PFSK-1 (cell line): ENCODE measurements around the gene NANP.

Source experiments
- POLR2AphosphoS5 ChIP-seq: IDR thresholded peaks from 2 replicates; pipeline ENCODE4 v1.6.1; 2012; ENCODE audit warnings: low read depth, mild to moderate bottlenecking, control low read depth, low read length, moderate library complexity
- REST ChIP-seq, 2 experiments: IDR thresholded peaks; 2 replicates each; pipeline versions ENCODE4 v1.6.1 to v1.8.0; 2011 to 2012; ENCODE audit warnings: low read depth in 2 of 2, low read length in 2 of 2, control low read depth in 1 of 2, inconsistent platforms in 1 of 2, mild to moderate bottlenecking in 1 of 2, moderate library complexity in 1 of 2; ENCODE audit not compliant: insufficient read depth in 1 of 2
- SIN3A ChIP-seq: IDR thresholded peaks from 2 replicates; pipeline ENCODE4 v1.6.1; 2012; ENCODE audit warnings: mild to moderate bottlenecking, low read length, moderate library complexity, borderline replicate concordance; ENCODE audit not compliant: insufficient read depth
- TAF1 ChIP-seq: IDR thresholded peaks from 2 replicates; pipeline ENCODE4 v1.6.1; 2012; ENCODE audit warnings: low read length, control low read depth, borderline replicate concordance; ENCODE audit not compliant: insufficient read depth

DNA sequence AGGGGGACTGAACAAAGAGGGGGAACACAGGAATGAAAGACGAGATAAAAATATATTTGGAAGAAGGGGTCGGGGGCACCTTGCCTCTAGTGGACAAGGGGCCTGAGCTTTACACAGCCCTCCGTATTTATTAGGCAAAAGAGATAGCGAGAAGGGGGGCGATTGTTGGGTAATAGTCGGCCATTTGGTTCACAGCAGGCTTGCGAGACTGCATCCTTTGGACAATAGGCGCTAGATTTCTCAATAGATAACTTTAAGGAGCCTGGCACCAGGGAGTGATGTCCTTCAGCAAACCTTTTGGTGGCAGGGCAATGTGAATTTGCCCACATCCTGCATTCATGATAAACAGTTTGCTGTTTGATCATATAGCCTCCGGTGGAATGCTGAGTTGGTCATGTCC lies 3.0 kb upstream of the NANP start:
- TF ChIP-seq POLR2AphosphoS5 (no peak), REST (IDR thresholded peaks at IDR 0.05; ENCODE audit: insufficient read depth in 1 of 2, low read depth in 2 of 2, low read length in 2 of 2) (no peak), TAF1 (no peak), SIN3A (no peak)
